ENCODE data around the gene FAM110D. TPM values are rescaled to one million over a fixed set of nuclear protein-coding genes. Genes with fewer than 3 reads are reported as not detected.

The FAM110D gene
- total and polyA plus RNA-seq, 8 donors: 1.0 to 5.1 (median 1.7) TPM

GRCh38 chr1:26145041-26145959, 13.6 kb upstream of the FAM110D start:
- no peaks in the 10 kb centered on the region for H3K27me3 ChIP-seq
- peak; percentile 97 for ATAC-seq
- H3K9me3 ChIP-seq: no peaks in the 10 kb centered on the region
- peak; percentile 81 to 86 for TF ChIP-seq CTCF (IDR thresholded peaks at IDR 0.05)
- intact Hi-C loops (cut with DNase I): loop anchor here in 1 of 2 donors (5.0 kb wide), 1 partner anchor 43 kb away; no protein-coding TSS in a partner anchor
- no peak overlapping the region for H3K27ac ChIP-seq
- no peaks in the 10 kb centered on the region for H3K36me3 ChIP-seq
- DNase-seq: peak in 3 of 4 donors; percentile 76 to 85 (median 81)
- peaks cover 0 to 10% of the 10 kb centered on the region in 2 donors for H3K4me1 ChIP-seq
- no peak overlapping the region for H3K4me3 ChIP-seq

GRCh38 chr1:26145960-26146294, 13.0 kb upstream of the FAM110D start:
- TF ChIP-seq CTCF (IDR thresholded peaks at IDR 0.05): no peak
- no peak overlapping the region for H3K27ac ChIP-seq
- DNase-seq (no peak), ATAC-seq (no peak)
- no peaks in the 10 kb centered on the region for H3K27me3 ChIP-seq
- no peak overlapping the region for H3K4me3 ChIP-seq
- intact Hi-C loops (cut with DNase I): loop anchor here in 1 of 2 donors (5.0 kb wide), 1 partner anchor 44 kb away; no protein-coding TSS in a partner anchor
- H3K36me3 ChIP-seq: no peaks in the 10 kb centered on the region
- H3K9me3 ChIP-seq: no peaks in the 10 kb centered on the region
- H3K4me1 ChIP-seq: peaks cover 0 to 10% of the 10 kb centered on the region in 2 donors

GRCh38 chr1:26148887-26149286, 10.0 kb upstream of the FAM110D start:
- intact Hi-C loops (cut with DNase I): loop anchor here in 1 of 2 donors (5.0 kb wide), 1 partner anchor 47 kb away; no protein-coding TSS in a partner anchor
- Histone ChIP-seq H3K27ac (no peak overlapping the region), H3K9me3 (no peaks in the 10 kb centered on the region), H3K36me3 (no peaks in the 10 kb centered on the region), H3K4me3 (no peak overlapping the region), H3K4me1 (peaks cover 0 to 11% of the 10 kb centered on the region in 2 donors), H3K27me3 (no peaks in the 10 kb centered on the region)
- TF ChIP-seq CTCF (IDR thresholded peaks at IDR 0.05): no peak
- ATAC-seq: no peak
- no peak for DNase-seq

GRCh38 chr1:26153966-26154532, 4.8 kb upstream of the FAM110D start:
- intact Hi-C loops (cut with DNase I): no loop called here
- Histone ChIP-seq H3K4me3 (no peak overlapping the region), H3K27ac (no peak overlapping the region), H3K4me1 (peaks cover 0 to 13% of the 10 kb centered on the region in 2 donors), H3K36me3 (no peaks in the 10 kb centered on the region), H3K27me3 (peaks cover 0 to 29% of the 10 kb centered on the region in 2 donors), H3K9me3 (no peaks in the 10 kb centered on the region)
- ATAC-seq (peak; percentile 12), DNase-seq (no peak)
- no peak for TF ChIP-seq CTCF (IDR thresholded peaks at IDR 0.05)

GRCh38 chr1:26154750-26155149, 4.1 kb upstream of the FAM110D start:
- Histone ChIP-seq H3K27me3 (peaks cover 0 to 33% of the 10 kb centered on the region in 2 donors), H3K9me3 (no peaks in the 10 kb centered on the region), H3K36me3 (no peaks in the 10 kb centered on the region), H3K27ac (peak overlapping the region in 1 of 2 donors; percentile 70), H3K4me1 (peaks cover 0 to 13% of the 10 kb centered on the region in 2 donors), H3K4me3 (no peak overlapping the region)
- ATAC-seq (peak; percentile 31), DNase-seq (no peak)
- intact Hi-C loops (cut with DNase I): no loop called here
- no peak for TF ChIP-seq CTCF (IDR thresholded peaks at IDR 0.05)

Data from left lung (tissue), 10 donors.